Measurements from ENCODE around the gene CAMK4.
A peak's percentile ranks its signal among the peaks of the same experiment; 100 is the strongest.

Gene CAMK4

DNA sequence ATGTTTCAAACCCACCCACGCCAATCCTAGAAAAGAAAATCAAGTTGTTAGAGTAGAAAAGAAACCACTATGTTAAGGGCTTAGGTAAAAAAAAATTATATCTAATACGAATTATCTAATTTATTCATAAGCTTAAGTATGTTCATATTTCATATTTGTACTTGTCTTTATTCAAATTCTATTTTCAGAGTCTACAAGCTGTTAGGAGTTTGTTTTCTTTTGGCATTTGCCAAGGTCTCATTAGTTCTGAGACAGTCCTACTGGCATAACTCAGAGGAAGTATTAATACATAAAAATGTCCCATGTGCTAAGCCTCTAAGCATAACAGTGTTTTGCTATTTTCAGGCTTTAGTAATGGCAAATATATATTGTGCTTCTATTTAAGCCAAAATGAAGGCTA is 230.6 kb downstream of the CAMK4 start:
- in situ Hi-C loops (cut with MboI; ENCODE audit: low pct_unique_long_range_greater_than_20kb, low sequenced_read_pairs, unreplicated experiment), result loop anchor here (25.0 kb wide), 1 partner anchor 292 kb away; no protein-coding TSS in a partner anchor
- TF ChIP-seq, protein P1, sequence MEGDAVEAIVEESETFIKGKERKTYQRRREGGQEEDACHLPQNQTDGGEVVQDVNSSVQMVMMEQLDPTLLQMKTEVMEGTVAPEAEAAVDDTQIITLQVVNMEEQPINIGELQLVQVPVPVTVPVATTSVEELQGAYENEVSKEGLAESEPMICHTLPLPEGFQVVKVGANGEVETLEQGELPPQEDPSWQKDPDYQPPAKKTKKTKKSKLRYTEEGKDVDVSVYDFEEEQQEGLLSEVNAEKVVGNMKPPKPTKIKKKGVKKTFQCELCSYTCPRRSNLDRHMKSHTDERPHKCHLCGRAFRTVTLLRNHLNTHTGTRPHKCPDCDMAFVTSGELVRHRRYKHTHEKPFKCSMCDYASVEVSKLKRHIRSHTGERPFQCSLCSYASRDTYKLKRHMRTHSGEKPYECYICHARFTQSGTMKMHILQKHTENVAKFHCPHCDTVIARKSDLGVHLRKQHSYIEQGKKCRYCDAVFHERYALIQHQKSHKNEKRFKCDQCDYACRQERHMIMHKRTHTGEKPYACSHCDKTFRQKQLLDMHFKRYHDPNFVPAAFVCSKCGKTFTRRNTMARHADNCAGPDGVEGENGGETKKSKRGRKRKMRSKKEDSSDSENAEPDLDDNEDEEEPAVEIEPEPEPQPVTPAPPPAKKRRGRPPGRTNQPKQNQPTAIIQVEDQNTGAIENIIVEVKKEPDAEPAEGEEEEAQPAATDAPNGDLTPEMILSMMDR (IDR thresholded peaks at IDR 0.05; ENCODE audit: extremely low read depth, insufficient read depth, missing control alignments), result no peak
- DNase-seq (ENCODE audit: low spot score), result no peak

DNA sequence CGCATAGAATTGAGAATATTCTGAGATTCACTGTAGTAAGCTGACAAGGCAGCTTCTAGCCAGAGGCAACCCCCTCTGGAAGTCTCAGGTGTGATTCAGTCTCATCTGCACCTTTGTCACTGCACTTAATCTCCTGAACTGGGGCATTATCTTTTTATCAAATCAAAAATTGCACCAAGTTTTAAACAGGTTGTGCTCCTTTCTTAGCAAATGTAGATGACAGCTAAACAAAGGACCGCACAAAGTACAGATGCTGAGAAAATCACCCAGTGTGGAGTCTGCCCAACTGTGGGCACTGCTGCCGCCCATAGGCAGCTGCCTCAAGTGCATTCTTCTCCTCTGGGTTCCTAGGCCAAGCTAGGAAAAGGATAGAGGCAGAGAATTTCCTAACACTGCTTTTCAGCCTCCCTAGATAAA is 237.1 kb downstream of the CAMK4 start:
- TF ChIP-seq, protein P1 (IDR thresholded peaks at IDR 0.05; ENCODE audit: extremely low read depth, insufficient read depth, missing control alignments), result peak; percentile 58
- peak; percentile 14 for DNase-seq (ENCODE audit: low spot score)
- in situ Hi-C loops (cut with MboI; ENCODE audit: low pct_unique_long_range_greater_than_20kb, low sequenced_read_pairs, unreplicated experiment), result loop anchor here (25.0 kb wide), 1 partner anchor 299 kb away; no protein-coding TSS in a partner anchor

DNA sequence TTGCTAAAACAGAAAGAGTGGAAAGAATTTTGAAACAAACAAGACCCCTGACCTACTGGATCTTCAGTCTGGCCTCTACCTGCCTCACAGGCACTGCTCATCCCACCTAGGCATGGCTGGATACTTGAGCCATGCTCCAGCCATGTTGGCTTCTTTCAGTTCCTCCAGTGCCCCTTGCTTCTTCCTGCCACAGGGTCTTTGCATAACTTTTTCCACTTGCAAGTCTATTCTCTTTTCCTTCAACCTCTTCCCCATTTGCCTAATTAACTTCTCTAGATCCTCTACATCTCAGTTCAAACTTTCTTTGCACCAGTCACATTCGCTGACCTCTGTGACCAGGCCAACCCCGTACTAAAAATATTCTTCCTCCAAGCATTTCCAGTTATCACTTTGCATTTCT is 237.8 kb downstream of the CAMK4 start:
- DNase-seq (ENCODE audit: low spot score), result no peak
- in situ Hi-C loops (cut with MboI; ENCODE audit: low pct_unique_long_range_greater_than_20kb, low sequenced_read_pairs, unreplicated experiment), result loop anchor here (25.0 kb wide), 1 partner anchor 300 kb away; no protein-coding TSS in a partner anchor
- TF ChIP-seq, protein P1 (IDR thresholded peaks at IDR 0.05; ENCODE audit: extremely low read depth, insufficient read depth, missing control alignments), result no peak

DNA sequence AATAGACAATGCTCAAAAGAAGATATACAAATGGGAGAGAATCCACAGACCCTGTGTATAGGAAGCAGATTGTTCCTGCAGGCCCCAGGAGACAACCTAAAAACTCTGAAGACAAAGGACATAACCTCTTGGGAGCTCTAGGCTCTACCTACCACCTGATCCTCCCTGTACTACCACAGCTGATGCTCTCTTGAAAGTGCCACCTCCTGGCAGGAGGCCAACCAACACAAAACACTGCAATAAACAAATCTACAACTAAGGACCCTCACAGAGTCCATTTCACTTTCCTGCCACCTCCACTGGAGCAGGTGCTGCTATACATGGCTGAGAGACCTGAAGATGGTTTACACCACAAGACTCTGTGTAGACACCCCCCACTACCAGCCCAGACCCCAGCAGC is 239.1 kb downstream of the CAMK4 start:
- TF ChIP-seq, protein P1 (IDR thresholded peaks at IDR 0.05; ENCODE audit: extremely low read depth, insufficient read depth, missing control alignments), result no peak
- in situ Hi-C loops (cut with MboI; ENCODE audit: low pct_unique_long_range_greater_than_20kb, low sequenced_read_pairs, unreplicated experiment), result loop anchor here (25.0 kb wide), 1 partner anchor 301 kb away; no protein-coding TSS in a partner anchor
- no peak for DNase-seq (ENCODE audit: low spot score)

DNA sequence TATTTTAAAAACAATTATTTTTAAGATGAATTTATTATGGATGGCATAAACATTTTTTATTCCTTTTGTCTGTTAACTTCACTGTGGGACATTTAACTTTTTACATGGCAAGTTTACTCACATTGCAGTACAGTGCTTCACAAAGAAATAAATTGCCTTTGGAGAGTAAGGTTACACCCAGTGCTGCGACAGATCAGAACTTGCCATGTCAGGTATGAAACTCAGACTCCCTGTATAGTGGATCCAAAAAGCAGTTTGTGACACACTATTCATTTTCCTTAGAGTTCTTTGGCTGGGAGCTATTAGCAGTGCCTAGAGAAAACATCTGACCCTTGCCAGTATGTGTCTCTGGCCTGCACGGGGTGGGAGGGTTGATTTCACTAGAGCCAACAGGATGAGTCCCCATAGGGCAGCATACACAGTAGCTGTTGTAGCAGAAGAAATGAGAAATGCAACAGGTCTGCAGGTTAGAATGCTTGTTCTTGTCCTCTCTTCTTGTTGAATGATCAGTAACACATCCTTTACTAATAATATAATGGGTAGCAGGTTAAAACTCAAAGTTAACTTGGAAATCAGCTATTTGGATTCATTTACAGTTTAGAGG is 245.2 kb downstream of the CAMK4 start:
- TF ChIP-seq, protein P1 (IDR thresholded peaks at IDR 0.05; ENCODE audit: extremely low read depth, insufficient read depth, missing control alignments), result no peak
- DNase-seq (ENCODE audit: low spot score), result no peak
- in situ Hi-C loops (cut with MboI; ENCODE audit: low pct_unique_long_range_greater_than_20kb, low sequenced_read_pairs, unreplicated experiment), result loop anchor here (25.0 kb wide), 1 partner anchor 307 kb away; no protein-coding TSS in a partner anchor

DNA sequence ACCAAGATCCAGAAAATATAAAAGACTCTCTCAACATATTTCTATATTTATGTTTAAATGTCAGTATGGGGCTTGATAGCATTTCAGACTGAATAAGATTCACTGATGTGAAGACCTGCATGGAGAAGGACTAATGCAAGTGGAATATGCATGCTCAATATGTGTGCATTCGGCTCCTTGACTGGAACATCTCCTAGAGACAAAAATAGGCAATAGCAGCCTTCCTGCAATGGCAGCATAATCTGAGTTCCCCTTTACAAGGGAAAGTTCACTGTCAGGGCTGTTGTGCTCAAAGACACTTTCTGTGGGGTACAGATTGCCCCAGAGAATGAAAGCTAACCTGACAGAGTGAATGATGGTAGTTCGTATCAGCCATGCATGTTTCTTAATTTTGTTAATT is 245.7 kb downstream of the CAMK4 start:
- in situ Hi-C loops (cut with MboI; ENCODE audit: low pct_unique_long_range_greater_than_20kb, low sequenced_read_pairs, unreplicated experiment), result loop anchor here (25.0 kb wide), 1 partner anchor 308 kb away; no protein-coding TSS in a partner anchor
- TF ChIP-seq, protein P1 (IDR thresholded peaks at IDR 0.05; ENCODE audit: extremely low read depth, insufficient read depth, missing control alignments), result no peak
- DNase-seq (ENCODE audit: low spot score), result no peak

Measured in GM13977 (cell line).